D721Med (cell line): ENCODE measurements around the gene CRYM.
"Not testable (repeated sequence)": the region's sequence is repeated elsewhere in the genome, so short reads cannot be mapped to it uniquely, and the experiment has no call there.

ENCODE experiments used
- DNase-seq: peaks from one replicate; pipeline ENCODE4 v3.0.0; 2011; ENCODE audit warnings: low spot score; ENCODE audit not compliant: insufficient read length
- FAIRE-seq: peaks from 2 replicates; lab custom pipeline; 2011; peaks lifted over from hg19 to GRCh38; lab: Jason Lieb, UNC
- TF ChIP-seq, protein P1 (sequence below): IDR thresholded peaks from 2 replicates; pipeline ENCODE4 v1.5.1; 2012; ENCODE audit warnings: mild to moderate bottlenecking, control low read depth; ENCODE audit not compliant: insufficient read depth; ENCODE audit errors: missing control alignments

The CRYM gene

DNA sequence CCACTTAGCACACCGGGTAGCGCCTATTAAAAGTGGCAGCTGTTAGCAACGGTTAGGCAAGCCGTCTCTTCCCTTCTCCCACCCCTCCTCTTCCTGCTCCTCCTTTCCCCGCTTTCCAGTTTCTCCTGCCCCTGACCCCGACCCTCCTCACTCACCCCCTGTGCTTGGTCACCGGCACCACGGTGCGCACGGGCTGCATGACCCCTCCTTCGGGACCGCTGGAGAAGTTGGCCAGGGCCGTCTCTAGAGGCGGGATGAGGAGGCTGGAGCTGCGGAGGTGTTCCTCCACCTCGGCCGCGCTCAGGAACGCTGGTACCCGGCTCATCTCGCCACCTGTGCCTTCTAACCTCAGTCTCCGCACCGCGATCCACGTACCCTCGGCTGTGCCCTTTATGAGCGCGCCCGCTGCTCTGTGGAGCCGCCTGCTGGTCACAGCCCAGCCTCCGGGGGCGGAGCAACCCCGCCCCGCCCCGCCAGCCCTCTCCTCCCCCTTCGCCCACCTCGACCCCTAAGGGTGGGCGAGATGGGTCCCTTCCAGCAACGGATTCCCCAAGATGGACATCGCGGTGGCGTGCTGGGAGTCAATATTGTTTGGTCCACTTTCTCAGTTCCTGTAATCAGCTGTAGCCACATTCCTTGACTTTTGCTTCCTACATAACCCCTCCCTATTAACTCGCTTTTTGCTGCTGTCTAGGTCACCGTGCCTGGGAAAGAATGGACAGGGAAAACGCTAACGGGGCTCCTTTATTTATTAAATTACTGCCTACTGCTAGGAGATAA, at the start of gene CRYM:
CRYM (minus strand) TSS at position 364 of the 780 bp plus-strand sequence; CDS start at position 325, 39 bp downstream.
- DNase-seq (peak; percentile 47), FAIRE-seq (no peak)
- TF ChIP-seq, protein P1, sequence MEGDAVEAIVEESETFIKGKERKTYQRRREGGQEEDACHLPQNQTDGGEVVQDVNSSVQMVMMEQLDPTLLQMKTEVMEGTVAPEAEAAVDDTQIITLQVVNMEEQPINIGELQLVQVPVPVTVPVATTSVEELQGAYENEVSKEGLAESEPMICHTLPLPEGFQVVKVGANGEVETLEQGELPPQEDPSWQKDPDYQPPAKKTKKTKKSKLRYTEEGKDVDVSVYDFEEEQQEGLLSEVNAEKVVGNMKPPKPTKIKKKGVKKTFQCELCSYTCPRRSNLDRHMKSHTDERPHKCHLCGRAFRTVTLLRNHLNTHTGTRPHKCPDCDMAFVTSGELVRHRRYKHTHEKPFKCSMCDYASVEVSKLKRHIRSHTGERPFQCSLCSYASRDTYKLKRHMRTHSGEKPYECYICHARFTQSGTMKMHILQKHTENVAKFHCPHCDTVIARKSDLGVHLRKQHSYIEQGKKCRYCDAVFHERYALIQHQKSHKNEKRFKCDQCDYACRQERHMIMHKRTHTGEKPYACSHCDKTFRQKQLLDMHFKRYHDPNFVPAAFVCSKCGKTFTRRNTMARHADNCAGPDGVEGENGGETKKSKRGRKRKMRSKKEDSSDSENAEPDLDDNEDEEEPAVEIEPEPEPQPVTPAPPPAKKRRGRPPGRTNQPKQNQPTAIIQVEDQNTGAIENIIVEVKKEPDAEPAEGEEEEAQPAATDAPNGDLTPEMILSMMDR: peak; percentile 29

DNA sequence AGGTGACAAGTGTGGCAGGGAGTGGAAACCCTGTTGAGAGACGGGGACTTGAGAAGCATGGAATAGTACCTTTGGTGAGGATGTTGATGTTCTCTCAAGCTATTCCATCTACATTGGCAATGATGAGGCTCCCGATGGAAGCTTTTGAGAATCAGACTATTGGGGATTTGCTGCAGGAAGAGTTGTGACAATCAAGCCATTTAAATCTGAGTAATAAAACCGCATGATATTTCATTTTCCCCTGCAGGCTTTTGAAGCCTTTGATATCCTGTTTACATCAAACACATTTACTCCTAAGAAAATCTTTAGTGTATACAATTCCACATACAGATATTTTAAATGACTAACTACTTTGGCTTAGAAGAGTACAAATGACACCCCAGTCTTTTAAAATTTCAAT, 49.0 kb upstream of the CRYM start:
- TF ChIP-seq, protein P1: no peak
- FAIRE-seq (no peak), DNase-seq (no peak)

GRCh38 chr16:21326459-21326858, 48.4 kb upstream of the CRYM start:
- DNase-seq (no peak), FAIRE-seq (no peak)
- TF ChIP-seq, protein P1: no peak

GRCh38 chr16:21324267-21324666, 46.2 kb upstream of the CRYM start:
- FAIRE-seq (no peak), DNase-seq (no peak)
- TF ChIP-seq, protein P1: no peak

GRCh38 chr16:21322251-21322650, 44.2 kb upstream of the CRYM start:
- not testable (repeated sequence) for DNase-seq, FAIRE-seq

- FAIRE-seq: no peak
- TF ChIP-seq, protein P1: no peak
- no peak for DNase-seq
These were observed 43.6 kb upstream of the CRYM start for GRCh38 chr16:21321736-21322135.

DNA sequence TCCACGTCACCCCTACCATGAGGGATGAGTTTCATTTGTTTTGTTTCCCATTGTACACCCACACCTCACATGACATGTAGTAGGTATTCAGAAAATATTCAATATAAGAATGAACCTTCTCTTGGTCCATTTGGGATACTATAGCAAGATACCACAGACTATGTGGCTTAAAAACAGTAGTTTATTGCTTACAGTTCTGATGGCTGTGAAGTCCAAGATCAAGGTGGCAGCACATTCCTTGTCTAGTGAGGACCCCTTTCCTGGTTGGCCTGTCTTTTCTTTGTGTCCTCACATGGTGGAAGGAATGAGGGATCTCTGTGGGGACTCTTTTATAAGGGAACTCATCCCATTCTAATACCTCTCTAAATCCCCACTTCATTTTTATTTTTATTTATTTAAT, 36.2 kb upstream of the CRYM start:
- no peak for FAIRE-seq
- TF ChIP-seq, protein P1: no peak
- DNase-seq: no peak

- DNase-seq, FAIRE-seq: not testable (repeated sequence)
These were observed 34.8 kb upstream of the CRYM start for GRCh38 chr16:21312863-21313372.

GRCh38 chr16:21312046-21312445, 34.0 kb upstream of the CRYM start:
- DNase-seq, FAIRE-seq: not testable (repeated sequence)

DNA sequence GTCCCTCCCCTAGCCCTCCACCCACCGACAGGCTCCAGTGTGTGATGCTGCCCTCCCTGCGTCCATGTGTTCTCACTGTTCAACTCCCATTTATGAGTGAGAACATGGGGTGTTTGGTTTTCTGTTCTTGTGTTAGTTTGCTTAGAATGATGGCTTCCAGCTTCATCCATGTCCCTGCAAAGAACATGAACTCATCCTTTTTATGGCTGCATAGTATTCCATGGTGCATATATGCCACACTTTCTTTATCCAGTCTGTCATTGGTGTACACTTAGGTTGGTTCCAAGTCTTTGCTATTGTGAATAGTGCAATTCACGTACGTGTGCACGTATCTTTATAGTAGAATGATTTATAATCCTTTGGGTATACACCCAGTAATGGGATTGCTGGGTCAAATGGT, 28.6 kb upstream of the CRYM start:
- FAIRE-seq, DNase-seq: not testable (repeated sequence)
